NB4 (cell line): ENCODE results near the gene CYP2A13.
"Not testable (repeated sequence)": the region's sequence is repeated elsewhere in the genome, so short reads cannot be mapped to it uniquely, and the experiment has no call there.

Source experiments
- MYC ChIP-seq: IDR thresholded peaks from 2 replicates; pipeline ENCODE4 v1.6.1; 2011; ENCODE audit warnings: low read depth, low read length
- POLR2A ChIP-seq: IDR thresholded peaks from 2 replicates; pipeline ENCODE4 v1.6.1; 2011; ENCODE audit warnings: mild to moderate bottlenecking; ENCODE audit not compliant: insufficient read length; ENCODE audit errors: extremely low read depth
- TF ChIP-seq, protein P1 (sequence below): IDR thresholded peaks from one replicate; pipeline ENCODE4 v1.5.1; 2012; ENCODE audit warnings: low read depth, low read length
- TF ChIP-seq, protein P2 (sequence below): IDR thresholded peaks from 2 replicates; pipeline ENCODE4 v1.6.1; 2011; ENCODE audit warnings: low read depth, low read length

DNA sequence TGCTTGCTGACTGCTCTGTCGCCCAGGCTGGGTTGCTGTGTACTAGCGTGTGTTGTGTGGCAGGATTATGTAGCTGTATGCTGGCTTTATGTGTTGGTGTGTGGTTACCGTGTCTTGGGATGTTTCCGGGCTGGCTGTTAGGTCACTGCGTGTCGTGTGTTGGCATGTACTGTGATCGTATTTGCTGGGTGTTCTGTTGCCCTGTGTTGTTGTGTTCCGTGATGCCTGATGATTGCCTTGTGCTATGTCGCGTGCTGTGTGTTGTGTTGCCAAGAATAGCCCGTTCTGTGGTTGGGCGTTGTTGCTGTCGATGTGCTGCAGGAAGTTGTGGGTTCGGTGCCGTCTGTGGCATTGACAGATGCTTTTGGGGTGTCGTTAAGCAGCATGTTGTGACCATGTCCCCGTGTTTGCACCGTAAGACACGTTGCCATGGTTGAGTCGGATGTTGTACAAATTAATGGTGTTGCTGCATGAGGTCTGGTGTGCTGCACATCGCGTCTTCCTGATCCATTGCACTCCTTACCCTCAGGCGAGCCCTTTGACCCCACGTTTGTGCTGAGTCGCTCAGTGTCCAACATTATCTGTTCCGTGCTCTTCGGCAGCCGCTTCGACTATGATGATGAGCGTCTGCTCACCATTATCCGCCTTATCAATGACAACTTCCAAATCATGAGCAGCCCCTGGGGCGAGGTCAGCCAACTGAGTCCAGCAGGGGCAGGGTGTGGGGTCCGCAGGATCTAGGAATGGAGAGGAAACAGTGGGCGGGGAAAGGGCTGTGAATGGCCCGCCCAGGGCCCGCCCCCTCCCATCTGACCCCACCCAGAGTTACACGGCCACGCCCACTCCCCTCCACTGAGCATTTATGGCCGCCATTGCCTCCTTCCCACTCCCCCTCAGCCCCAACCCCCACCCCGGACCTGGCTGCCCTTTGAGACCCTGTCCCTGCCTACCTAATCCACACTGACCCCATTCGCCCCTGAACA is 33.0 kb downstream of the CYP2A13 start:
- TF ChIP-seq, protein P1, sequence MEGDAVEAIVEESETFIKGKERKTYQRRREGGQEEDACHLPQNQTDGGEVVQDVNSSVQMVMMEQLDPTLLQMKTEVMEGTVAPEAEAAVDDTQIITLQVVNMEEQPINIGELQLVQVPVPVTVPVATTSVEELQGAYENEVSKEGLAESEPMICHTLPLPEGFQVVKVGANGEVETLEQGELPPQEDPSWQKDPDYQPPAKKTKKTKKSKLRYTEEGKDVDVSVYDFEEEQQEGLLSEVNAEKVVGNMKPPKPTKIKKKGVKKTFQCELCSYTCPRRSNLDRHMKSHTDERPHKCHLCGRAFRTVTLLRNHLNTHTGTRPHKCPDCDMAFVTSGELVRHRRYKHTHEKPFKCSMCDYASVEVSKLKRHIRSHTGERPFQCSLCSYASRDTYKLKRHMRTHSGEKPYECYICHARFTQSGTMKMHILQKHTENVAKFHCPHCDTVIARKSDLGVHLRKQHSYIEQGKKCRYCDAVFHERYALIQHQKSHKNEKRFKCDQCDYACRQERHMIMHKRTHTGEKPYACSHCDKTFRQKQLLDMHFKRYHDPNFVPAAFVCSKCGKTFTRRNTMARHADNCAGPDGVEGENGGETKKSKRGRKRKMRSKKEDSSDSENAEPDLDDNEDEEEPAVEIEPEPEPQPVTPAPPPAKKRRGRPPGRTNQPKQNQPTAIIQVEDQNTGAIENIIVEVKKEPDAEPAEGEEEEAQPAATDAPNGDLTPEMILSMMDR: not testable (repeated sequence)
- not testable (repeated sequence) for TF ChIP-seq POLR2A, MYC
- TF ChIP-seq, protein P2, sequence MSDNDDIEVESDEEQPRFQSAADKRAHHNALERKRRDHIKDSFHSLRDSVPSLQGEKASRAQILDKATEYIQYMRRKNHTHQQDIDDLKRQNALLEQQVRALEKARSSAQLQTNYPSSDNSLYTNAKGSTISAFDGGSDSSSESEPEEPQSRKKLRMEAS: not testable (repeated sequence)
